GM12892 (cell line): ENCODE measurements around the gene DENND10.
A peak's percentile ranks its signal among the peaks of the same experiment; 100 is the strongest.

Experiments
- POLR2A ChIP-seq: IDR thresholded peaks from 2 replicates; pipeline ENCODE4 v1.6.1; 2011; ENCODE audit warnings: low read depth, low read length, control low read depth
- POLR2AphosphoS5 ChIP-seq: IDR thresholded peaks from 2 replicates; pipeline ENCODE4 v1.6.1; 2011; ENCODE audit warnings: low read depth, low read length, control low read depth
- TAF1 ChIP-seq: IDR thresholded peaks from 2 replicates; pipeline ENCODE4 v1.6.1; 2011; ENCODE audit warnings: low read depth, mild to moderate bottlenecking, control low read depth, low read length, borderline replicate concordance

DNA sequence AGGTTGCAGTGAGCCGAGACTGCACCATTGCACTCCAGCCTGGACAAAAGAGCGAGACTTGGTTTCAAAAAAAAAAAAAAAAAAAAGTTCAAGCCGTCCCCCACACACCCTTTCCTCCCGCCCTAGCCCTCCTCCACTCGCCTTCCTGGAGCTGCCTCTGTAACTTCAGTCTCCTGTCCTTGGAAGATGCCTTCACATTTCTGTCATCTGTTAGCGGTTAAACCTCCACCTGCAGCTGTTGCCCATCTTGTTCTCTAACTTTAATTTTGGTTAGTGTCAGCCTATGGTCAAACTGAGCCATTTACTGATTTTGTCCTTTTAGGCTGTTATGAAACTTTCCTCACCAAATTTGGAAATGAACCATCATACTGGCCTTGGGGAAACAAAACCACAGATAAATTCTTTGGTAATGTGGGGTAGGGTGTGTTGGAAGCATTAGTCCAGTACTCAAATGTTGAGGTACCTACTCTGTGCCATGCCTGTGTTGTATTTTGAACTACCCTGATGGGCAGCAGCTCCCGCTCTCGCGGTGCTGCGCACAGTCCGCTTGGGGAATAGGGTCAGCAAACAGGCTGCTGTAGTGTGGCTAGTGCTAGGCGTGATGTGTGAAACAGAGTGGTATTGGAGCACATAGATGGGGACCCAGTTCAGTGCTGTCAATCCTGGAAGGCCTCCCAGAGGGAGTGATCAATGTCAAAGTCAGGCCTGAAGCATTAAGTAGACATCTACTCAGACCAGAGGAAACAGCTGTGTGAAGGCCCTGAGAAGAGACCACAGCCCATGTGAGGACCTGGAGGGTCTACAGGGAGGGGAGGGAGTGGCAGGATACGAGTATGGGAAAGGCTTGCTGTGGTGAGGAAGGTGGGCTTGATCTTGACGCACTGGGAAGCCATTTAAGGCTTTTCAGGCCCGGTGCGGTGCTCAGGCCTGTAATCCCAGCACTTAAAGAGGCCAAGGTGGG is 34.7 kb downstream of the DENND10 start:
- TF ChIP-seq POLR2AphosphoS5 (no peak), TAF1 (no peak), POLR2A (peak; percentile 35; the same call in 1 of the 2 replicates)
